HG03280 (cell line): ENCODE results near the gene ATL3.
"Not testable (repeated sequence)": the region's sequence is repeated elsewhere in the genome, so short reads cannot be mapped to it uniquely, and the experiment has no call there.

Experiments
- ATAC-seq: cut with Tn5 transposase; IDR thresholded peaks from one replicate; pipeline ENCODE4 v1.9.1; 2021; ENCODE audit warnings: mild to moderate bottlenecking, moderate library complexity; ENCODE audit not compliant: unreplicated experiment

ATL3 gene

GRCh38 chr11:63590024-63590788 is 81.0 kb downstream of the ATL3 start:
- no peak for ATAC-seq

- ATAC-seq: no peak
These were observed 82.2 kb downstream of the ATL3 start for GRCh38 chr11:63589000-63589399.

GRCh38 chr11:63586451-63587166 is 84.6 kb downstream of the ATL3 start:
- ATAC-seq: no peak

GRCh38 chr11:63583357-63583677 is 87.9 kb downstream of the ATL3 start:
- no peak for ATAC-seq

- not testable (repeated sequence) for ATAC-seq
These were observed 90.0 kb downstream of the ATL3 start for GRCh38 chr11:63581224-63581623.

- ATAC-seq: not testable (repeated sequence)
These were observed 92.3 kb downstream of the ATL3 start for GRCh38 chr11:63578882-63579281.

GRCh38 chr11:63574856-63575602 is 96.1 kb downstream of the ATL3 start:
- ATAC-seq: no peak
